ENCODE data around the gene UNC93A. TPM values are rescaled to one million over a fixed set of nuclear protein-coding genes. Genes with fewer than 3 reads are reported as not detected.

The UNC93A gene
- total and polyA plus RNA-seq, 9 of the 15 experiments (the other 6 are each of a cell fraction or from before 2014, with no cell fraction given), result not detected

GRCh38 chr6:167350731-167351655 lies 59.9 kb downstream of the UNC93A start (continued):
- TF ChIP-seq, protein P1, sequence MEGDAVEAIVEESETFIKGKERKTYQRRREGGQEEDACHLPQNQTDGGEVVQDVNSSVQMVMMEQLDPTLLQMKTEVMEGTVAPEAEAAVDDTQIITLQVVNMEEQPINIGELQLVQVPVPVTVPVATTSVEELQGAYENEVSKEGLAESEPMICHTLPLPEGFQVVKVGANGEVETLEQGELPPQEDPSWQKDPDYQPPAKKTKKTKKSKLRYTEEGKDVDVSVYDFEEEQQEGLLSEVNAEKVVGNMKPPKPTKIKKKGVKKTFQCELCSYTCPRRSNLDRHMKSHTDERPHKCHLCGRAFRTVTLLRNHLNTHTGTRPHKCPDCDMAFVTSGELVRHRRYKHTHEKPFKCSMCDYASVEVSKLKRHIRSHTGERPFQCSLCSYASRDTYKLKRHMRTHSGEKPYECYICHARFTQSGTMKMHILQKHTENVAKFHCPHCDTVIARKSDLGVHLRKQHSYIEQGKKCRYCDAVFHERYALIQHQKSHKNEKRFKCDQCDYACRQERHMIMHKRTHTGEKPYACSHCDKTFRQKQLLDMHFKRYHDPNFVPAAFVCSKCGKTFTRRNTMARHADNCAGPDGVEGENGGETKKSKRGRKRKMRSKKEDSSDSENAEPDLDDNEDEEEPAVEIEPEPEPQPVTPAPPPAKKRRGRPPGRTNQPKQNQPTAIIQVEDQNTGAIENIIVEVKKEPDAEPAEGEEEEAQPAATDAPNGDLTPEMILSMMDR (IDR thresholded peaks at IDR 0.05 in 2 of 3, conservative IDR thresholded peaks at IDR 0.05 in 1 of 3; ENCODE audit: insufficient read depth in 2 of 3, low read depth in 1 of 3, low read length in 3 of 3), result peak; percentile 77 to 90 (median 86)
- TF ChIP-seq, protein P2, sequence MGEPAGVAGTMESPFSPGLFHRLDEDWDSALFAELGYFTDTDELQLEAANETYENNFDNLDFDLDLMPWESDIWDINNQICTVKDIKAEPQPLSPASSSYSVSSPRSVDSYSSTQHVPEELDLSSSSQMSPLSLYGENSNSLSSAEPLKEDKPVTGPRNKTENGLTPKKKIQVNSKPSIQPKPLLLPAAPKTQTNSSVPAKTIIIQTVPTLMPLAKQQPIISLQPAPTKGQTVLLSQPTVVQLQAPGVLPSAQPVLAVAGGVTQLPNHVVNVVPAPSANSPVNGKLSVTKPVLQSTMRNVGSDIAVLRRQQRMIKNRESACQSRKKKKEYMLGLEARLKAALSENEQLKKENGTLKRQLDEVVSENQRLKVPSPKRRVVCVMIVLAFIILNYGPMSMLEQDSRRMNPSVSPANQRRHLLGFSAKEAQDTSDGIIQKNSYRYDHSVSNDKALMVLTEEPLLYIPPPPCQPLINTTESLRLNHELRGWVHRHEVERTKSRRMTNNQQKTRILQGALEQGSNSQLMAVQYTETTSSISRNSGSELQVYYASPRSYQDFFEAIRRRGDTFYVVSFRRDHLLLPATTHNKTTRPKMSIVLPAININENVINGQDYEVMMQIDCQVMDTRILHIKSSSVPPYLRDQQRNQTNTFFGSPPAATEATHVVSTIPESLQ (CRISPR knock-in tag; IDR thresholded peaks at IDR 0.05), result no peak
- TF ChIP-seq ZNF217 (CRISPR knock-in tag; IDR thresholded peaks at IDR 0.05), result no peak
